HEK293T (cell line): ENCODE results near the gene FBXO41.

Experiments
- CTCF ChIA-PET: fragments of 350-600 bp; formaldehyde crosslinking; extraction: SDS; loops from one replicate; lab custom pipeline; 2021; ENCODE audit warnings: antibody characterized with exemption, inconsistent platforms; lab: Yijun Ruan, JAX
- POLR2A ChIA-PET: fragments of 350-600 bp; formaldehyde crosslinking; extraction: SDS; loops from one replicate; lab custom pipeline; 2020; ENCODE audit warnings: antibody characterized with exemption, inconsistent platforms; lab: Yijun Ruan, JAX
- DNase-seq: peaks from one replicate; pipeline ENCODE4 v3.0.0; 2012; ENCODE audit warnings: mixed read lengths; ENCODE audit errors: extremely low spot score
- ARNT ChIP-seq: fragments of 450-650 bp; IDR thresholded peaks from 2 replicates; pipeline ENCODE4 v1.6.1; 2017; ENCODE audit warnings: mild to moderate bottlenecking
- BHLHE40 ChIP-seq: fragments of 450-650 bp; IDR thresholded peaks from 2 replicates; pipeline ENCODE4 v1.6.1; 2016; ENCODE audit warnings: mild to moderate bottlenecking, moderate library complexity, borderline replicate concordance
- CTBP1 ChIP-seq: fragments of 450-650 bp; IDR thresholded peaks from 2 replicates; pipeline ENCODE4 v1.6.1; 2016; ENCODE audit warnings: borderline replicate concordance
- ELF4 ChIP-seq: fragments of 450-650 bp; IDR thresholded peaks from 2 replicates; pipeline ENCODE4 v1.6.1; 2017; ENCODE audit warnings: antibody characterized with exemption
- FOXA1 ChIP-seq: fragments of 450-650 bp; IDR thresholded peaks from 2 replicates; pipeline ENCODE4 v1.6.1; 2016; ENCODE audit warnings: mild to moderate bottlenecking
- FOXK2 ChIP-seq: fragments of 450-650 bp; IDR thresholded peaks from 2 replicates; pipeline ENCODE4 v1.6.1; 2016; ENCODE audit warnings: mild to moderate bottlenecking
- FOXM1 ChIP-seq: fragments of 450-650 bp; IDR thresholded peaks from 2 replicates; pipeline ENCODE4 v1.6.1; 2017; ENCODE audit warnings: mild to moderate bottlenecking, borderline replicate concordance
- HDGF ChIP-seq: fragments of 450-650 bp; IDR thresholded peaks from 2 replicates; pipeline ENCODE4 v1.6.1; 2017; ENCODE audit warnings: antibody characterized with exemption, borderline replicate concordance
- L3MBTL2 ChIP-seq: fragments of 450-650 bp; conservative IDR thresholded peaks from 2 replicates; pipeline ENCODE4 v1.6.1; 2016; ENCODE audit warnings: mild to moderate bottlenecking
- LEF1 ChIP-seq: fragments of 450-650 bp; IDR thresholded peaks from 2 replicates; pipeline ENCODE4 v1.6.1; 2017; ENCODE audit warnings: mild to moderate bottlenecking, borderline replicate concordance
- NFRKB ChIP-seq: fragments of 450-650 bp; IDR thresholded peaks from 2 replicates; pipeline ENCODE4 v1.6.1; 2016; ENCODE audit warnings: mild to moderate bottlenecking, moderate library complexity
- SP1 ChIP-seq: fragments of 450-650 bp; IDR thresholded peaks from 2 replicates; pipeline ENCODE4 v1.6.1; 2017
- SUZ12 ChIP-seq: fragments of 450-650 bp; IDR thresholded peaks from 2 replicates; pipeline ENCODE4 v1.6.1; 2016; ENCODE audit warnings: mild to moderate bottlenecking
- TARDBP ChIP-seq: fragments of 450-650 bp; IDR thresholded peaks from 2 replicates; pipeline ENCODE4 v1.6.1; 2016
- ZNF384 ChIP-seq: fragments of 450-650 bp; IDR thresholded peaks from 2 replicates; pipeline ENCODE4 v1.6.1; 2016
- TF ChIP-seq, protein P1 (sequence below): fragments of 450-650 bp; IDR thresholded peaks from 2 replicates; pipeline ENCODE4 v1.6.1; 2016

FBXO41 gene

GRCh38 chr2:73243884-73244570, 40.3 kb downstream of the FBXO41 start:
- no peak for TF ChIP-seq NFRKB
- no peak for TF ChIP-seq CTBP1
- TF ChIP-seq ZNF384, result no peak
- TF ChIP-seq LEF1, result no peak
- no peak for TF ChIP-seq SP1
- TF ChIP-seq L3MBTL2, result no peak
- TF ChIP-seq ARNT, result no peak
- TF ChIP-seq, protein P1, sequence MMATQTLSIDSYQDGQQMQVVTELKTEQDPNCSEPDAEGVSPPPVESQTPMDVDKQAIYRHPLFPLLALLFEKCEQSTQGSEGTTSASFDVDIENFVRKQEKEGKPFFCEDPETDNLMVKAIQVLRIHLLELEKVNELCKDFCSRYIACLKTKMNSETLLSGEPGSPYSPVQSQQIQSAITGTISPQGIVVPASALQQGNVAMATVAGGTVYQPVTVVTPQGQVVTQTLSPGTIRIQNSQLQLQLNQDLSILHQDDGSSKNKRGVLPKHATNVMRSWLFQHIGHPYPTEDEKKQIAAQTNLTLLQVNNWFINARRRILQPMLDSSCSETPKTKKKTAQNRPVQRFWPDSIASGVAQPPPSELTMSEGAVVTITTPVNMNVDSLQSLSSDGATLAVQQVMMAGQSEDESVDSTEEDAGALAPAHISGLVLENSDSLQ, result no peak
- TF ChIP-seq FOXK2, result no peak
- TF ChIP-seq SUZ12, result no peak
- no peak for TF ChIP-seq ELF4
- TF ChIP-seq FOXA1, result no peak
- no peak for DNase-seq
- CTCF ChIA-PET, result no interaction called here
- POLR2A ChIA-PET, result interaction anchor here (3.6 kb wide), 1 partner anchor 10 kb away, joined by 31 read pairs; the partner anchor contains the start of genes CCT7 and PRADC1

DNA sequence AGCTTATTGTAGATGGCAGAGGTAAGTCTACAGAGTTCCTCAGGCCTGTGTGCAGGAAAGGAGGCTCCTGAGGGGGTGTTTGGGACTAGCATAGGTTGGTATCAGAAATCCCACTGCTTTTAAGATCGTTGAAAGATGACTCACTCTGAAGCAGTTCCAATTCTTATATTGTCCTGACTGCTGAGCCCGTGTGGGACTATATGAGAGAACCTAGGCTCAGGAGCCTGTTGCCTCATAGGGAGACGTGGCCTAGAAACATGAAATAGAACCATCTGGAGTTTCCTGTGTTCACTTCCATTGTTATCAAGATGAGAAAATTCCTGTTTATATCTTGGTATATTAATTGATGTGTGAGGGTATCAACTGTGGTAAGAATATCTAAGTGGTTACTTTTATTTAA, 44.5 kb downstream of the FBXO41 start:
- POLR2A ChIA-PET, result no interaction called here
- TF ChIP-seq LEF1 (no peak), L3MBTL2 (no peak), FOXM1 (no peak), SP1 (no peak), ELF4 (no peak), CTBP1 (no peak), TARDBP (no peak), NFRKB (no peak), FOXA1 (no peak), HDGF (no peak), ARNT (no peak), ZNF384 (no peak), BHLHE40 (no peak), SUZ12 (no peak)
- TF ChIP-seq, protein P1, result no peak
- CTCF ChIA-PET, result no interaction called here
- DNase-seq, result no peak

DNA sequence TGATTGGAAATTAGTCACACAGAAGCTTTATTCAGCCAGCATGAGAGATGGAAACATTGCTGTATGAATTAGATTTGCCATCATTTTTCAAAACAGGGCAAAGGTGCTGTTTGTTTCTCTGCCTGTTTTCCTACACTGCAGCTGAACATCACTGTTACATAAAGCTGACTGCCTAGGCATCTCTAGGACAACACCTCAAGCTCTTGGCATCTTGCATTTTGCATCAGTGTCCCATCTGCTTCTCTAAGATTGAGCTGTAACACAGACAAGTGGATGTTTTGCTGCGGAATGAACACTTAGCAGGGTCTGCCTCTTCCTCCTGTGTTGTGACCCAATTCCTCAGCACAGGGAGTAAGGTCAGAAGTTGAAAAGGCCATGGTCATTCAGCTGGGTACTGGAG, 45.3 kb downstream of the FBXO41 start:
- CTCF ChIA-PET, result no interaction called here
- no peak for TF ChIP-seq CTBP1
- TF ChIP-seq FOXA1, result no peak
- no peak for TF ChIP-seq TARDBP
- no peak for TF ChIP-seq FOXK2
- TF ChIP-seq HDGF, result no peak
- TF ChIP-seq BHLHE40, result no peak
- no peak for TF ChIP-seq SP1
- TF ChIP-seq ELF4, result no peak
- TF ChIP-seq ARNT, result no peak
- TF ChIP-seq L3MBTL2, result no peak
- no peak for TF ChIP-seq LEF1
- no peak for TF ChIP-seq FOXM1
- POLR2A ChIA-PET, result interaction anchor here (0.9 kb wide), 1 partner anchor 19 kb away, joined by 3 read pairs; no protein-coding TSS in a partner anchor
- no peak for DNase-seq

DNA sequence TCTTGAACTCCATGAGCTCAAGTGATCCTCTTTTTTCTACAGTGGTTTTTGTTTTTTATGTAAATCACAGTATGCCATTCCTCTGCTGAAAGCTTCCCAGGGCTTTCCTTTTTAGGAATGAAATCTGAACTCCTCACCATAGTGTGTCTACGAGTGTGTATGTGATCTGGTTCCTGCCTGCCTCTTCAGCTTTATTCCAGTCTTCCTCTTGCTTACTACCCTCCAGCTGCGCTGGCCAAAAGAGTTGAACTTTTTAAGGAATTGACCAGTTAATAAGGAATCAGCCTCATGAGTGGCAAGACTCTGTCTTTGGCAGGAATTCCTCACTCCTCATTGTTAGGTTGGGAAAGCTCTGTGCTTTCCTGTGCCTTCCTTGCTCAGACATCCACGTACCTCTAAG, 46.1 kb downstream of the FBXO41 start:
- ChIA-PET CTCF (interaction anchor here (1.4 kb wide), 1 partner anchor 25 kb away, joined by 3 read pairs; no protein-coding TSS in a partner anchor), POLR2A (interaction anchor here (0.9 kb wide), 1 partner anchor 20 kb away, joined by 3 read pairs; no protein-coding TSS in a partner anchor)
- no peak for DNase-seq
- TF ChIP-seq TARDBP, result no peak
- no peak for TF ChIP-seq LEF1
- TF ChIP-seq ARNT, result no peak
- TF ChIP-seq HDGF, result no peak
- TF ChIP-seq ZNF384, result no peak
- no peak for TF ChIP-seq SUZ12
- no peak for TF ChIP-seq FOXA1
- TF ChIP-seq L3MBTL2, result no peak
- no peak for TF ChIP-seq CTBP1
- TF ChIP-seq FOXM1, result no peak
- no peak for TF ChIP-seq FOXK2
- no peak for TF ChIP-seq NFRKB
- no peak for TF ChIP-seq SP1

DNA sequence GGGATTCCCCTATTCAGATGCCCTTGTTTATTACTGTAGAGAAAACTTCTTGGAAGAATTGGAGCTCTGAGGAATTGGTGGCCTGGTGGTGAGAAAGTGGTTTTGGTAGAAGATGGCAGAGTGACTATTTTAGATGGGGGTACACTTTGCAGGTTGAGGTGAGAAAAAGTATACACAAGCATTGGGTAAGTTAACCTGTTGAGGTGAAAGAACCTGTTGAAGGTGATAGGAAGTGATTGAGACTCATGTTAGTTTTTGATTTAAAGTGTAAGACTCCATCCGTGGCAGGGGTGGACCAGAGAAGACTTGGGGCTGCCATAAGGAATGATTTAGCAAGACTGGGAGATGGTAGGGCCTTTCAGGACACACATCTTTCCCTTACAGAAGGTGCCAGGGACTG, 47.1 kb downstream of the FBXO41 start:
- POLR2A ChIA-PET, result interaction anchor here (0.8 kb wide), 1 partner anchor 36 kb away, joined by 3 read pairs; no protein-coding TSS in a partner anchor
- CTCF ChIA-PET, result interaction anchor here (1.4 kb wide), 1 partner anchor 24 kb away, joined by 3 read pairs; no protein-coding TSS in a partner anchor
- no peak for DNase-seq
- TF ChIP-seq TARDBP (no peak), SUZ12 (no peak), SP1 (no peak), HDGF (no peak), L3MBTL2 (no peak), ELF4 (no peak), FOXK2 (no peak), FOXM1 (no peak), NFRKB (no peak), CTBP1 (no peak), ZNF384 (no peak), LEF1 (no peak), BHLHE40 (no peak), ARNT (no peak)
- TF ChIP-seq, protein P1, result no peak
